GM19238 (cell line): Measurements from ENCODE around the gene TCEANC.
A peak's percentile ranks its signal among the peaks of the same experiment; 100 is the strongest.
"Not testable (repeated sequence)": the region's sequence is repeated elsewhere in the genome, so short reads cannot be mapped to it uniquely, and the experiment has no call there.

ENCODE experiments used
- DNase-seq: peaks from one replicate; pipeline ENCODE4 v3.0.0; 2011; ENCODE audit warnings: low spot score; ENCODE audit not compliant: insufficient read length

The TCEANC gene, protein sequence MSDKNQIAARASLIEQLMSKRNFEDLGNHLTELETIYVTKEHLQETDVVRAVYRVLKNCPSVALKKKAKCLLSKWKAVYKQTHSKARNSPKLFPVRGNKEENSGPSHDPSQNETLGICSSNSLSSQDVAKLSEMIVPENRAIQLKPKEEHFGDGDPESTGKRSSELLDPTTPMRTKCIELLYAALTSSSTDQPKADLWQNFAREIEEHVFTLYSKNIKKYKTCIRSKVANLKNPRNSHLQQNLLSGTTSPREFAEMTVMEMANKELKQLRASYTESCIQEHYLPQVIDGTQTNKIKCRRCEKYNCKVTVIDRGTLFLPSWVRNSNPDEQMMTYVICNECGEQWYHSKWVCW

GRCh38 chrX:13652850-13653693 lies at the start of gene TCEANC:
TCEANC (plus strand) TSS chrX:13653141; CDS start chrX:13662509, 9,368 bp downstream.
- peak; percentile 86 for DNase-seq

GRCh38 chrX:13605611-13606010 lies 47.3 kb upstream of the TCEANC start:
- DNase-seq = no peak

DNA sequence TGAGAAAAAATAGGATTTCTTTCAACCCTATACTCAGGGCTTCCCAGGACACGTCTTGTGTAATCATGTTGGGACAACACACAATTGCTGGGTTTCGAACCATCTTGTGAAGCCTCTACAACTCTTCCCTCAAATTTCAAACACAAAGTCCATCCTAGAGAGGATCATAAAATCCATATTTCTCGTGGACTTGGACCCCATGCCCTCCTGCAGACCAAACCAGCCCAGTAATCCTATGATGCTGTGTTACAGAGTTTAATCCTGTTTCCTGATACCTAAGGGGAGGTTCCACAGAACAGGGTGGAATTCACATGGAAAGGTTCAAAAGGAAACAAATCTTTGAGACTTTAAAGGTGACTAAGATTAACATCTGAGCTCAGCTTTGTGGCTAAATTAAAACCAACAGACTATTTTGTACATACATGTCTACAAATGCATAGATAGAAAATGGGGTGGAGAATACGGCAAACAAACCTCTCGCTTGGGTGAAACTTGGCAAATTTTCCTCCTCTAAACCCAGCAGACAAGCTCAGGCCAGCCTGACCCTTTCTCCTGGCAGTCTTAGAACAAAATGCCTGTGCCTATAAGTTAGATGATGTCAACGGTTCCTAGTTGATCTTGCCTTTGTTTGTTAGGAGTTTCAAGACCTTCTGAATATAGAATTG lies 45.5 kb upstream of the TCEANC start:
- no peak for DNase-seq

DNA sequence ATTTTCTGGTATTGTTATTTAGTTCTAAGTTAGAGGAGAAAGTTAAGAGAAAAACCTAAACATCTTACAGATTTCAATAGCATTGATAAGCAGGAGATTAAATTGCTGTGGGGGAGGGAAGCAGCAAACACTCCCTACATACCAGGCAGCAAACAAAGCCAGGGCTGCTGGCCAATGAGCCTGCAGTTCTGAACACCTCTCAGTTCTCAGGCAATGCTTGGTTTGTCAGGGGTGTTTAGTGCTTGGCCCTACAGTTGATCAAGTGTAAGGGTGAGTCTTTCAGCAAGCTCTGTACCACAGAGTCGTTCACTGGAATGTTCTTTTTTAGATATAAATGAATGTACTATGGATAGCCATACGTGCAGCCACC lies 45.0 kb upstream of the TCEANC start:
- no peak for DNase-seq

- no peak for DNase-seq
These were observed 38.8 kb upstream of the TCEANC start for GRCh38 chrX:13614154-13614553.

- no peak for DNase-seq
These were observed 32.7 kb upstream of the TCEANC start for GRCh38 chrX:13620207-13620606.

DNA sequence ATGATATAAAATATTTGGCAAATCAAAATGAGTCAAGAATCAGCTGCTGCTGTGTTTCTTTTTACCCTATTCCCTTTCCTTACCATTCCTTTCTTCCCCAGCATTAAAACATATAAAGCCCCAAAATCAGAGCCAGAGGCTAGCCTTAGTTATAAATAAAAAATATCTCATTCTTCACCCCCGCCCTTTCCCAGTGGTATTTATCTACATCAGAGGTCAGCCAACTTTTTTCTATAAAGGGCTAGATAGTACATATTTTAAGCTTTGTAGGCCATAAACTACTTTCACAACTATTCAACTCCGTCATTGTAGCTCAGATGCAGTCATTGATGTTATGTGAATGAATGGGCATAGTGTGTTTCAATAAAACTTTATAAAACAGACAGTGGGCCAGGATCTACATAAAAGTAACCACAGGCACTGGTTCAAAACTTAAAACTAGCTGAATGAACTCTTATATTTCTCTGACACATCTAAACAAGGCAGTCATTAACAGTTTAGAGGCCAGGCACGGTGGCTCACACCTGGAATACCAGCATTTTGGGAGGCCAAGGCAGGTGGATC lies 30.5 kb upstream of the TCEANC start:
- DNase-seq = no peak

DNA sequence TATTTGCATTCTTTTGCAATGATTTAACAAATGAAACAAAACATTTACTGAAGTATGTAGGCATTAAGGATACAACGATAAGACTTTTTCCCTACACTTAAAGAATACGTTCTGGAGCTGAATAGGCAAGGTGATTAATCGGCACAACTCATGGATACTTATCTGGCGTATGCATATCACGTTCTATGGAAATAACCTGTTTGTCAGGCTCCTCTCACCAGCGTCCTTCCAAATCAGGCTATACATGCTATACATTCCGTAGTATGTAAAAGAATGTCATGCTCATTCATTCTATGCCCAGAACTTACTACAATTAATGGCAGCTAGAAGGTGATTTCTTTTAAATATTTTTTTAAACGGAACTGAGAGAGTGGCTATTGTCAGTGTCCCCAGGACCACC lies 25.6 kb upstream of the TCEANC start:
- DNase-seq = no peak

GRCh38 chrX:13637224-13637623 lies 15.7 kb upstream of the TCEANC start:
- DNase-seq = not testable (repeated sequence)

- DNase-seq = no peak
These were observed 14.9 kb upstream of the TCEANC start for GRCh38 chrX:13638021-13638420.

GRCh38 chrX:13638826-13639225 lies 14.1 kb upstream of the TCEANC start:
- no peak for DNase-seq

DNA sequence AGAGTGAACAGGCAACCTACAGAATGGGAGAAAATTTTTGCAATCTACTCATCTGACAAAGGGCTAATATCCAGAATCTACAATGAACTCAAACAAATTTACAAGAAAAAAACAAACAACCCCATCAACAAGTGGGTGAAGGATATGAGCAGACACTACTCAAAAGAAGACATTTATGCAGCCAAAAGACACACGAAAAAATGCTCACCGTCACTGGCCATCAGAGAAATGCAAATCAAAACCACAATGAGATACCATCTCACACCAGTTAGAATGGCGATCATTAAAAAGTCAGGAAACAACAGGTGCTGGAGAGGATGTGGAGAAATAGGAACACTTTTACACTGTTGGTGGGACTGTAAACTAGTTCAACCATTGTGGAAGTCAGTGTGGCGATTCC lies 11.3 kb upstream of the TCEANC start:
- not testable (repeated sequence) for DNase-seq

DNA sequence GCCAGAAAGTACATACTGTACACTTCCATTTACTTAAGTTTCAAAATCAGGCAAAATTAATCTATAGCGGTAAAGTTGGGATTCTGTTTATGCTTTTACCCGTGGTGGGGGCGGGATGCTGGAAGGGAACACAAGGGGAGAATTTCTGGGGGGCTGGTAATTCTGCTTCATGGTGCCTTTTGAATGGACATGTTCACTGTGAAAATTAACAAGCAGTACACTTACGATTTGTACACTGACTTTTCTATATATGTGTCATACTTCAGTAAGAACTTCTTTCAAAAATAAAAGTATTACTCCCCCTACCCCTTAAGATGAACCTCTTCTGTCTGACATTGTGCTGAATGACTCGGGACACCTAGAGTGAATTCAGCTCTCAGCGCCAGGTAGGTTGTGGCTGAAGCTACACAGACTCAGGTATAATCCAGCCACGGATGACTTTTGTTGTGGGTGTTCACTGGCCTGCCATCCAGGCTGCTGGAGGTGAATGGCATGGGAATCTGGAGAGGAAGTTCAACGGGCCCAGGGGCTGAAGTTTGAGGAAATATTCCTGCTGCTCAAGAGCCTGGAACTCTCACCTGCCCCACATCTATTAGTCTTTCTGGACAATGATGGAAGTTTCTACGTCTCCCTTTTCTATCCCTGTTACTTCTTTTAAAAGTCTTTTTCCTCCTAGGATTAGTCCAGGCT lies 7.3 kb upstream of the TCEANC start:
- no peak for DNase-seq

GRCh38 chrX:13646154-13646549 lies 6.8 kb upstream of the TCEANC start:
- no peak for DNase-seq

GRCh38 chrX:13647709-13648212 lies 5.2 kb upstream of the TCEANC start:
- no peak for DNase-seq

DNA sequence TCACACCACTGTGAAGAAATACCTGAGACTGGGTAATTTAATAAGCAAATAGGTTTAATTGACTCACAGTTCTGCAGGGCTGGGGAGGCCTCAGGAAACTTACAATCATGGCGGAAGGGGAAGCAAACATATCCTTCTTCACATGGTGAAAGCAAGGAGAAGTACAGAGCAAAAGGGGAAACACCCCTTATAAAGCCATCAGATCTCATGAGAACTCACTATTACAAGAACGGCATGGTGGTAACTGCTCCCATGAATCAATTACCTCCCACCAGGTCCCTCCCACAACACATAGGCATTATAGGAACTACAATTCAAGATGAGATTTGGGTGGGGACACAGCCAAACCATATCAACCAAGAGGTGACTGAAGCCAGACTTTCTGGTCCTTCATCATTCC lies 4.6 kb upstream of the TCEANC start:
- not testable (repeated sequence) for DNase-seq

GRCh38 chrX:13649838-13650237 lies 3.1 kb upstream of the TCEANC start:
- no peak for DNase-seq

DNA sequence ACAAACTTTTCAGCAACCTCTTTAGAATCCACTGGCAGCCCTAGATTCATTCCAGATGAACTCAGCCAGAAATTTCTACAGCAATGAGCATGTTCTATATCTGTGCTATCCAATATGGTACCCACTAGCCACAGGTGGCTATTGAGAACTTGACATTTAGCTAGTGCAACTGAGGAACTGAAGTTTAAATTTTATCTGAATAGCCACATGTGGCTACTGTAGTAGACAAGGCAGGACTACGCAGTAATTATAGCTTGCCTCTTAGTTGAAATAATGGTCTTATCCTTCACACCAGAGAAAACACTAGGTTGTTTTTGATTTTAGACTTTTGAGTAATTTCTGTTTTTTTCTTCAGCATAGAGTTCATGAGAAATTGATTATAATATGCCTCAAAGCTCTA lies 2.6 kb upstream of the TCEANC start:
- no peak for DNase-seq

- no peak for DNase-seq
These were observed 1.8 kb upstream of the TCEANC start for GRCh38 chrX:13651150-13651549.

GRCh38 chrX:13652287-13652793 lies 601 bp upstream of the TCEANC start:
- no peak for DNase-seq

GRCh38 chrX:13654116-13654515 lies 1.2 kb downstream of the TCEANC start:
- DNase-seq = no peak
